Activated naive CD8-positive, alpha-beta T cell treated with anti-CD3 and anti-CD28 coated beads, Interleukin-2, amount 50 U/mL, for 24 hours (primary cell): Measurements from ENCODE around the gene PTPRH.
"Not testable (repeated sequence)": the region's sequence is repeated elsewhere in the genome, so short reads cannot be mapped to it uniquely, and the experiment has no call there.

Source experiments
- ATAC-seq: fragments of 150-1000 bp; cut with Tn5 transposase; one replicate; pipeline ENCODE4 v1.10.0; 2021
- DNase-seq: peaks from one replicate; pipeline ENCODE4 v3.0.0; 2021
- H3K27ac Mint-ChIP-seq: one replicate; pipeline ENCODE4 v1.8.0; 2021; ENCODE audit warnings: mild to moderate bottlenecking, mixed read lengths
- H3K27me3 Mint-ChIP-seq: one replicate; pipeline ENCODE4 v1.8.0; 2021; ENCODE audit warnings: mixed read lengths
- H3K36me3 Mint-ChIP-seq: one replicate; pipeline ENCODE4 v1.8.0; 2021; ENCODE audit warnings: low read depth, mixed read lengths
- H3K4me1 Mint-ChIP-seq: one replicate; pipeline ENCODE4 v1.8.0; 2021; ENCODE audit warnings: mixed read lengths
- H3K4me3 Mint-ChIP-seq: one replicate; pipeline ENCODE4 v1.8.0; 2021; ENCODE audit warnings: mild to moderate bottlenecking, moderate library complexity, mixed read lengths
- H3K9me3 Mint-ChIP-seq: one replicate; pipeline ENCODE4 v1.8.0; 2021; ENCODE audit warnings: mixed read lengths

The PTPRH gene

GRCh38 chr19:55224679-55225414 lies 15.5 kb upstream of the PTPRH start:
- ATAC-seq, H3K4me3 Mint-ChIP-seq, H3K27me3 Mint-ChIP-seq, DNase-seq, H3K9me3 Mint-ChIP-seq, H3K4me1 Mint-ChIP-seq: not testable (repeated sequence)
- Mint-ChIP-seq H3K36me3 (peaks cover 31% of the 10 kb centered on the region), H3K27ac (peak overlapping the region; percentile 39)

- Mint-ChIP-seq H3K4me3 (no peak overlapping the region), H3K27me3 (no peaks in the 10 kb centered on the region), H3K36me3 (peaks cover 31% of the 10 kb centered on the region), H3K4me1 (peaks cover 2% of the 10 kb centered on the region), H3K9me3 (peaks cover 4% of the 10 kb centered on the region), H3K27ac (peak overlapping the region; percentile 39)
- DNase-seq (no peak), ATAC-seq (no peak)
These were observed 14.9 kb upstream of the PTPRH start for GRCh38 chr19:55224038-55224665.

- Mint-ChIP-seq H3K9me3 (peaks cover 4% of the 10 kb centered on the region), H3K27ac (no peak overlapping the region), H3K4me1 (peaks cover 2% of the 10 kb centered on the region), H3K36me3 (peaks cover 31% of the 10 kb centered on the region), H3K4me3 (no peak overlapping the region), H3K27me3 (no peaks in the 10 kb centered on the region)
- DNase-seq (no peak), ATAC-seq (no peak)
These were observed 14.2 kb upstream of the PTPRH start for GRCh38 chr19:55223291-55224037.

- Mint-ChIP-seq H3K4me3 (no peak overlapping the region), H3K36me3 (peaks cover 18% of the 10 kb centered on the region), H3K27ac (no peak overlapping the region), H3K27me3 (peaks cover 8% of the 10 kb centered on the region), H3K9me3 (peaks cover 9% of the 10 kb centered on the region), H3K4me1 (peaks cover 16% of the 10 kb centered on the region)
- ATAC-seq, result no peak
- DNase-seq, result no peak
These were observed 11.2 kb upstream of the PTPRH start for GRCh38 chr19:55220525-55220924.

- Mint-ChIP-seq H3K27ac (peak overlapping the region; percentile 60), H3K36me3 (peaks cover 18% of the 10 kb centered on the region), H3K4me3 (peak overlapping the region; percentile 58), H3K27me3 (peaks cover 21% of the 10 kb centered on the region), H3K4me1 (peaks cover 16% of the 10 kb centered on the region), H3K9me3 (peaks cover 21% of the 10 kb centered on the region)
- DNase-seq, result peak; percentile 58
- peak; percentile 87 for ATAC-seq
These were observed 7.3 kb upstream of the PTPRH start for GRCh38 chr19:55216461-55217198.

GRCh38 chr19:55213547-55213946 lies 4.2 kb upstream of the PTPRH start:
- Mint-ChIP-seq H3K4me1 (peaks cover 15% of the 10 kb centered on the region), H3K27me3 (peaks cover 27% of the 10 kb centered on the region), H3K27ac (no peak overlapping the region), H3K36me3 (peaks cover 3% of the 10 kb centered on the region), H3K9me3 (peaks cover 18% of the 10 kb centered on the region), H3K4me3 (no peak overlapping the region)
- ATAC-seq (no peak), DNase-seq (no peak)

GRCh38 chr19:55212447-55212846 lies 3.1 kb upstream of the PTPRH start:
- Mint-ChIP-seq H3K36me3 (peaks cover 3% of the 10 kb centered on the region), H3K4me1 (peaks cover 12% of the 10 kb centered on the region), H3K27me3 (peaks cover 27% of the 10 kb centered on the region), H3K27ac (no peak overlapping the region), H3K4me3 (no peak overlapping the region), H3K9me3 (peaks cover 18% of the 10 kb centered on the region)
- no peak for ATAC-seq
- DNase-seq, result peak; percentile 63

GRCh38 chr19:55209693-55210472 lies 582 bp upstream of the PTPRH start:
- DNase-seq (no peak), ATAC-seq (no peak)
- Mint-ChIP-seq H3K4me1 (peaks cover 3% of the 10 kb centered on the region), H3K9me3 (peaks cover 10% of the 10 kb centered on the region), H3K27ac (no peak overlapping the region), H3K4me3 (no peak overlapping the region), H3K27me3 (peaks cover 35% of the 10 kb centered on the region), H3K36me3 (peaks cover 3% of the 10 kb centered on the region)

- Mint-ChIP-seq H3K4me1 (peaks cover 3% of the 10 kb centered on the region), H3K9me3 (no peaks in the 10 kb centered on the region), H3K4me3 (no peak overlapping the region), H3K27me3 (peaks cover 38% of the 10 kb centered on the region), H3K36me3 (no peaks in the 10 kb centered on the region), H3K27ac (peak overlapping the region; percentile 47)
- peak; percentile 90 for ATAC-seq
- peak; percentile 64 for DNase-seq
These were observed 2.4 kb downstream of the PTPRH start for GRCh38 chr19:55206664-55207500.

GRCh38 chr19:55202199-55202598 lies 7.1 kb downstream of the PTPRH start:
- ATAC-seq, H3K4me1 Mint-ChIP-seq, H3K27ac Mint-ChIP-seq, H3K4me3 Mint-ChIP-seq, H3K36me3 Mint-ChIP-seq, H3K9me3 Mint-ChIP-seq, DNase-seq: not testable (repeated sequence)
- H3K27me3 Mint-ChIP-seq, result peaks cover 40% of the 10 kb centered on the region

GRCh38 chr19:55199620-55200204 lies 9.6 kb downstream of the PTPRH start:
- Mint-ChIP-seq H3K27ac (no peak overlapping the region), H3K4me3 (no peak overlapping the region), H3K27me3 (peaks cover 20% of the 10 kb centered on the region), H3K9me3 (no peaks in the 10 kb centered on the region), H3K36me3 (no peaks in the 10 kb centered on the region), H3K4me1 (no peaks in the 10 kb centered on the region)
- no peak for ATAC-seq
- no peak for DNase-seq

- H3K4me1 Mint-ChIP-seq, result no peaks in the 10 kb centered on the region
- no peaks in the 10 kb centered on the region for H3K9me3 Mint-ChIP-seq
- H3K4me3 Mint-ChIP-seq, result no peak overlapping the region
- ATAC-seq (no peak), DNase-seq (no peak)
- no peaks in the 10 kb centered on the region for H3K36me3 Mint-ChIP-seq
- peaks cover 13% of the 10 kb centered on the region for H3K27me3 Mint-ChIP-seq
- no peak overlapping the region for H3K27ac Mint-ChIP-seq
These were observed 10.7 kb downstream of the PTPRH start for GRCh38 chr19:55198651-55199050.

- no peak overlapping the region for H3K4me3 Mint-ChIP-seq
- H3K9me3 Mint-ChIP-seq, result no peaks in the 10 kb centered on the region
- no peak for DNase-seq
- peaks cover 13% of the 10 kb centered on the region for H3K27me3 Mint-ChIP-seq
- H3K27ac Mint-ChIP-seq, result no peak overlapping the region
- no peak for ATAC-seq
- no peaks in the 10 kb centered on the region for H3K36me3 Mint-ChIP-seq
- H3K4me1 Mint-ChIP-seq, result no peaks in the 10 kb centered on the region
These were observed 11.8 kb downstream of the PTPRH start for GRCh38 chr19:55197528-55197927.
